Motor neuron (in vitro differentiated cells): ENCODE measurements around the gene BABAM2. TPM values are rescaled to one million over a fixed set of nuclear protein-coding genes. Genes with fewer than 3 reads are reported as not detected.
"Not testable (repeated sequence)": the region's sequence is repeated elsewhere in the genome, so short reads cannot be mapped to it uniquely, and the experiment has no call there.

Source experiments
- ATAC-seq, 8 experiments: fragments of 200-7000 bp; cut with Tn5 transposase; replicated peaks in 6 of 8; 2 replicates each; pipeline ENCODE4 v1.8.0; 2021; ENCODE audit warnings: mild to moderate bottlenecking in 8 of 8, moderate library complexity in 8 of 8
- H3K27ac ChIP-seq, 2 donors: fragments of 250-450 bp; sonication (Bioruptor Pico); 2 replicates each; pipeline ENCODE4 v1.9.0; 2021; ENCODE audit warnings: antibody characterized with exemption in 2 of 2, mild to moderate bottlenecking in 2 of 2, moderate library complexity in 1 of 2
- H3K4me1 ChIP-seq, 2 donors: fragments of 250-450 bp; sonication (Bioruptor Pico); replicated peaks in 1 of 2; 2 replicates each; pipeline ENCODE4 v1.6.1; 2021; ENCODE audit warnings: antibody characterized with exemption in 2 of 2, mild to moderate bottlenecking in 2 of 2, moderate library complexity in 1 of 2
- H3K4me3 ChIP-seq, 5 donors: fragments of 250-450 bp; sonication (Bioruptor Pico); 2 replicates each; pipeline ENCODE4 v1.9.0; 2021; ENCODE audit warnings: antibody characterized with exemption in 5 of 5, mild to moderate bottlenecking in 5 of 5, moderate library complexity in 4 of 5
- WGBS, 10 experiments: fragments of 450-650 bp; shearing (Covaris generic); methylation state at CpG; one replicate each; pipeline ENCODE4 v1.0.0; 2022; 5-methylcytosine and 5-hydroxymethylcytosine counted together
- in situ Hi-C, 9 experiments: fragments of 400-800 bp; cut with MboI; loops; one replicate each; pipeline ENCODE4 v1.15.0; 2021; ENCODE audit warnings: low sequenced_read_pairs in 9 of 9, low pct_unique_long_range_greater_than_20kb in 2 of 9; ENCODE audit not compliant: unreplicated experiment in 9 of 9
- total RNA-seq, 8 experiments: library from RNA; unstranded; fragments of 300-600 nt; gene quantifications; 2 replicates each; pipeline versions ENCODE4 v1.2.3 to v1.2.4, GENCODE V29; 2022

Gene BABAM2
- total RNA-seq, 8 experiments from 2014 or later, result 16.4 to 110 (median 36.4) TPM

DNA sequence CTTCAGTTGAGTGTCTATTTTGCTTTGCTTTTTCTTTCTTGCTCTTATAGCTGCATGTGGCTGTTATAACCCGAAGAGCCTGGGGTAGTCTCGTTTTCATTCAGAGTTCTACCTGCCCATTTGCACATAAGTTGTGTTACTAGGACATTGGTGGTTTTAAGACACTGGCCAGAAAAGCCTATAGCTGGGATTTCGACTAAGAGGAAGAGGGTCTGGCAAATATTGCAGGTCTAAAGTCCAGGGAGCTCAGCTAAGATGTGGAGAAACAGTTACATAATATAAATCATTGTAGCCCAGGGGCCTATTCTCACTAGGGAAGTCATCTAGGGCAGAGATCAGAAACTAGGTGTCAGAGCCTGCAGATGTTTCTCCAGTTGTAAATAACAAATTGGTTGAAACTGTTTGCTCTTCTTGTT lies 120.8 kb downstream of the BABAM2 start:
- Histone ChIP-seq H3K4me3 (no peak overlapping the region), H3K27ac (no peak overlapping the region), H3K4me1 (peaks cover 0 to 3% of the 10 kb centered on the region in 2 donors)
- in situ Hi-C loops, result no loop called here
- 60 to 100% (median 89%) methylated on average over 2 to 3 of the region's 3 CpGs; no CpG with 5 or more reads in 3 of the 10 experiments for WGBS, 10 experiments
- no peak for ATAC-seq

DNA sequence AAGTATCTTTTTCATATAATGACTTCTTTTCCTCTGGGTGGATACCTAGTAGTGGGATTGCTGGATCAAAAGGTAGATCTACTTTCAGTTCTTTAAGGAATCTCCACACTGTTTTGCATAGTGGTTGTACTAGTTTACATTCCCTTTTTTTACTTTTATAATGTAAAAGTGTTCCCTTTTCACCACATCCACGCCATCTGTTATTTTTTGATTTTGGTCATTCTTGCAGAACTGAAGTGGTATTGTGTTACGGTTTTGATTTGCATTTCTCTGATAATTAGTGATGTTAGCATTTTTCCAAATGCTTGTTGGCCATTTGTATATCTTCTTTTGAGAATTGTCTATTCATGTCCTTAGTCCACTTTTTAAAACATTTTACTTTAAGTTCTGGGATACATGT lies 127.9 kb downstream of the BABAM2 start:
- H3K4me1 ChIP-seq, H3K27ac ChIP-seq, in situ Hi-C loops, H3K4me3 ChIP-seq: not testable (repeated sequence)
- peak in 2 of 8 experiments; percentile 65 to 73 for ATAC-seq
- 39 to 100% (median 97%) methylated on average over 1 to 2 of the region's 2 CpGs for WGBS, 10 experiments

DNA sequence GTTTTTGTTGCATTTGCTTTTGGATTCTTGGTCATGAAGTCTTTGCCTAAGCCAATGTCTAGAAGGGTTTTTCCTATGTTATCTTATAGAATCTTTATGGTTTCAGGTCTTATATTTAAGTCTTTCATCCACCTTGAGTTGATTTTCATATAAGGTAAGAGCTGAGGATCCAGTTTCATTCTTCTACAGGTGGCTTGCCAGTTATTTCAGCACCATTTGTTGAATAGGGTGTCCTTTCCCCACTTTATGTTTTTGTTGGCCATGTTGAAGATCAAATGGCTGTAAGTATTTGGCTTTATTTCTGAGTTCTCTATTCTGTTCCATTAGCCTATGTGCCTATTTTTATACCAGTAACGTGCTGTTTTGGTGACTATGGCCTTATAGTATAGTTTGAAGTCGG lies 129.0 kb downstream of the BABAM2 start:
- in situ Hi-C loops, H3K27ac ChIP-seq, H3K4me3 ChIP-seq, ATAC-seq, H3K4me1 ChIP-seq: not testable (repeated sequence)
- 66 to 94% (median 80%) methylated on average over 1 to 2 of the region's 2 CpGs; no CpG with 5 or more reads in 3 of the 10 experiments for WGBS, 10 experiments

DNA sequence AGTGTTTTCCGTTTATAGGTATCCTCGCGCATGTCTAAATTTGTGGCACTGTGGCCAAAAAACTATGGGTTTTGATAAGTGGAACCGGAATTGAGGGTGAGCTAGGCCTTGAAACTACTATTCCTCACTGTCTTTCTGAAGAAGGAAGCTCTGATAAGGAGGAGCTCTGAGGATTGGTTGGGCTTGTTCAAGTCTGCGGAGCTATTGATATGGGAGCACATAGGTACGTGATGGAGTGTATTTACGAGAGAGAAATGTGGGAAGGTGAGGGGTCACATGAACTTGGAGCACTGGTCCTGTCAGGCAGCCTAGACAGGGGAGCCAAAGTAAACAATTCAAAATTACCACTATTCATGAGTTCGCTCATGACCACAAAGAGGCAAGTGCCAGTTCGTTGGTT lies 131.4 kb downstream of the BABAM2 start:
- no peak overlapping the region for H3K4me3 ChIP-seq
- WGBS, 10 experiments, result 91 to 100% (median 96%) methylated on average over 2 to 9 of the region's 9 CpGs
- in situ Hi-C loops, result no loop called here
- no peak for ATAC-seq
- H3K4me1 ChIP-seq, result no peaks in the 10 kb centered on the region
- H3K27ac ChIP-seq, result no peak overlapping the region

DNA sequence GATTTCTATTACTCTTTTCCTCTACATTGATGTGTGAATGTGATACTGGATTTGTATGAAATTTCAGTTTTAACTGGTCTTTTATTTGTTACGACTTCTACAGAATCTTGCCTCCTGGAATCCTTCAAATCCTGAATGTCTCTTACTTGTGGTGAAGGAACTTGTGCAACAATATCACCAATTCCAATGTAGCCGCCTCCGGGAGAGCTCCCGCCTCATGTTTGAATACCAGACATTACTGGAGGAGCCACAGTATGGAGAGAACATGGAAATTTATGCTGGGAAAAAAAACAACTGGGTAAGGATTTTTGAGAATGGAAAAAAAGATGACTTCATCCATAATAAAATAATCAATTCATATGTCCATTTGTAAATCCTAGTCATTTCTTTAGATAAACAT lies 134.6 kb downstream of the BABAM2 start:
- in situ Hi-C loops, result no loop called here

DNA sequence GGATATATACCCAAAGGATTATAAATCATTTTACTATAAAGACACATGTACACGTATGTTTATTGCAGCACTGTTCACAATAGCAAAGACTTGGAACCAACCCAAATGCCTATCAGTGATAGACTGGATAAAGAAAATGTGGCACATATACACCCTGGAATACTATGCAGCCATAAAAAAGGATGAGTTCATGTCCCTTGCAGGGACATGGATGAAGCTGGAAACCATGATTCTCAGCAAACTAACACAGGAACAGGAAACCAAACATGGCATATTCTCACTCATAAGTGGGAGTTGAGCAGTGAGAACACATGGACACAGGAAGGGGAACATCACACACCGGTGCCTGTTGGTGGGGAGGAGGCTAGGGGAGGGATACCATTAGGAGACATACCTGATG lies 135.7 kb downstream of the BABAM2 start:
- in situ Hi-C loops, H3K27ac ChIP-seq, ATAC-seq, H3K4me1 ChIP-seq, H3K4me3 ChIP-seq: not testable (repeated sequence)
- 100% methylated on average over 1 of the region's 2 CpGs; no CpG with 5 or more reads in 8 of the 10 experiments for whole genome bisulfite sequencing, 10 experiments

More for the DNA sequence above, 134.6 kb downstream of the BABAM2 start:
- 36 to 100% (median 84%) methylated on average over 1 to 4 of the region's 4 CpGs for WGBS, 10 experiments
- no peak overlapping the region for H3K4me3 ChIP-seq
- H3K4me1 ChIP-seq, result no peaks in the 10 kb centered on the region
- peak in 3 of 8 experiments; percentile 21 to 83 (median 64) for ATAC-seq
- H3K27ac ChIP-seq, result no peak overlapping the region

DNA sequence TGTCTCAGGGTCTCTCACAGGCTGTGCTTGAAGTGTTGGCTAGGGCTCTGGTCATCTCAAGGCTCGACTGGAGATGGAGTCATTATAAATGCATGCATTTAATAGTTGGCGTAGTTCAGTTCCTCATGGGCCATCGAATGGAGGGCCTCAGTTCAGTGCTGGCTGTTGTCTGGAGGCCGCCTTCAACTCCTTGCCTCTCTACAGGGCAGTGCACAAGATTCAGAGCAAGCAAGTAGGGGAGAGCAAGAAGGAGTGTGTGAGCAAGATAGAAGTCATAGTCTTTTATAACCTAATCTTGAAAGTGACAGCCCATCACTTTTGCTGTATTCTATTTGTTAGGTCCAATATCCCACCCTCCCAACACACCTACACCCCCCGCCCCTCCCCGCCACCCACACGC lies 137.5 kb downstream of the BABAM2 start:
- in situ Hi-C loops, result no loop called here
- ATAC-seq, result no peak

DNA sequence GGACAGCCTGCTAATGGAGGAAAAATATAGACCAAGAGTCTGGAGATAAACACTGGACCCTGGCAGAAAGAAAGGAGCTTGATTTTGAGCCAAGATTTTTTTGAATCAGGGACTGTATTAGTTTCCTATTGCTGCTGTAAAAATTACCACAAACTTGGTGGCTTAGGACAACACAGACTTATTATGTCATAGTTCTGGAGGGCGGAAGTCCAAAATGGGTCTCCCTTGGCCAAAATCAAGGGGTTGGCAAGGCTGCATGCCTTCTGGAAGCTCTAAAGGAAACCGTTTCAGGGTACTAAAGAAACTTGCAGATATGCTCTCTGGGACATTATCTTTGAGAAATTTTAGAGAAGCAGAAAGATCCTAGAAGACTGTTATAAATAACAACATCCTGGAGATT lies 140.1 kb downstream of the BABAM2 start:
- Histone ChIP-seq H3K27ac (no peak overlapping the region), H3K4me3 (no peak overlapping the region), H3K4me1 (no peaks in the 10 kb centered on the region)
- in situ Hi-C loops, result no loop called here
- whole genome bisulfite sequencing, 10 experiments, result 28 to 93% (median 81%) methylated on average over 1 to 2 of the region's 2 CpGs; no CpG with 5 or more reads in 1 of the 10 experiments
- no peak for ATAC-seq

More for the DNA sequence above, 137.5 kb downstream of the BABAM2 start:
- Histone ChIP-seq H3K27ac (no peak overlapping the region), H3K4me1 (no peaks in the 10 kb centered on the region), H3K4me3 (no peak overlapping the region)
- WGBS, 10 experiments, result 80 to 100% (median 100%) methylated on average over 1 to 3 of the region's 7 CpGs; no CpG with 5 or more reads in 6 of the 10 experiments

DNA sequence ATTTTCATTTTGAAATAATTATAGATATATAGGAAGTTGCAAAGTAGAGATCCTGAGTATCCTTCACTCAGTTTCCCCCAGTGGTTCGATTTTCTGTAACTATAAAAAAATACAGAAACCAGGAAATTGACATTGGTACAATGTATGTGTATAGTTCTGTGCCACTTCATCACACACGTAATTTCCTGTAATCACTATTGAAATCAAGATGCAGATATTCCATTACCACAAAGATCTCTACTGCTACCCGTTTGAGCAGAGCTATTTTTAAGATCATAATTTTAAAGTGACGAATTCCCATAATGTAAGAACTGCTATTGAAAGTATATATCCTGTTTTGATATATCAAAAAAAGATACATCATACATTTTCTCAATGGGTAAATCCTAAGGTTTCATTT lies 142.3 kb downstream of the BABAM2 start:
- Histone ChIP-seq H3K4me1 (no peaks in the 10 kb centered on the region), H3K4me3 (no peak overlapping the region), H3K27ac (no peak overlapping the region)
- in situ Hi-C loops, result no loop called here
- WGBS, 10 experiments, result 51 to 100% (median 94%) methylated on average over 1 to 4 of the region's 4 CpGs
- ATAC-seq, result no peak

DNA sequence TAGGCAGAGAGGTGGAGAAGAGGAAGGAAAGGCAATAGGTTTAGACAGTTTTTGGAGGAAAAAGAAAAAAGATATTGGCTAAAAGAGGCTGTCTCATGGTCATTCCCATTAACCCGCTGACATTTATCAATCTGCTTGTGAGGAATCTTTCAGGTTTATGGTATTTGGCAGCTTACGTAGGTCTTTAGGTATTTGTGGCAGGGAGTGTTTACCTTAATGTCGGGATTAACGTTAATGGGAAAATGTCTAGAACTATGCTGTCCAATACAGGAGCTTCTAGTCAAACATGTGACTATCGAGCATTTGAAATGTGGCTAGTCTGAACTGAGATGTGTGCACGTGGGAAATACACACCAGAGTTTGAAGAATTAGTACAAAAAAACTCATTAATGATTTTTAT lies 144.2 kb downstream of the BABAM2 start:
- in situ Hi-C loops, result no loop called here
- Histone ChIP-seq H3K27ac (no peak overlapping the region), H3K4me1 (no peaks in the 10 kb centered on the region), H3K4me3 (no peak overlapping the region)
- WGBS, 10 experiments, result 67 to 100% (median 93%) methylated on average over 1 to 6 of the region's 6 CpGs; no CpG with 5 or more reads in 1 of the 10 experiments
- no peak for ATAC-seq

DNA sequence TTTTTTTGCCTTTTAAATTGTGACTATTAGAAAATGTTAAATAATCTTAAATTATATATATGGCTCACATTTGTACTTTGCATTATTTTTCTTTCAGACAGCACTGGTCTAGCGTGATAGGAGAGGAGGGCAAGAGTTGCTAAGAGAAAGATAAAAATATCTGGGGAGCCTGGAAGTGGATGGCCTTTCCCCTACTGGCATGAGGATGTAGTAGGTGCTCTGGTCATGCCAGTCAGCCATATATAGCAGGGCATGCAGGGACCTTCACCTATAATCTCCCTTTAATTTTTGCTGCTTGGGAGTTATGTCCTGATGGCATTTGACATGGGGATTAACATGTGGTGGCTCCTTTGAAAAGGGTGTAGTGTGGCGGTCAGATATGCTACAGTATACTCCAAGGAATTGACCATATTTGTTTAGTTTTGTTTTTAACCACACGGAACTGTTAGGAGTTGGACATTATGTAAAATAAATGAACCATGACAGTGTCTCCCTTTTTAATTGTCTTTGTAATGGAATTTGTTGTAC lies 144.7 kb downstream of the BABAM2 start:
- WGBS, 10 experiments, result 49 to 100% (median 81%) methylated on average over 1 to 3 of the region's 3 CpGs
- Histone ChIP-seq H3K27ac (no peak overlapping the region), H3K4me1 (no peaks in the 10 kb centered on the region), H3K4me3 (no peak overlapping the region)
- in situ Hi-C loops, result no loop called here
- peak in 1 of 8 experiments; percentile 36 for ATAC-seq

DNA sequence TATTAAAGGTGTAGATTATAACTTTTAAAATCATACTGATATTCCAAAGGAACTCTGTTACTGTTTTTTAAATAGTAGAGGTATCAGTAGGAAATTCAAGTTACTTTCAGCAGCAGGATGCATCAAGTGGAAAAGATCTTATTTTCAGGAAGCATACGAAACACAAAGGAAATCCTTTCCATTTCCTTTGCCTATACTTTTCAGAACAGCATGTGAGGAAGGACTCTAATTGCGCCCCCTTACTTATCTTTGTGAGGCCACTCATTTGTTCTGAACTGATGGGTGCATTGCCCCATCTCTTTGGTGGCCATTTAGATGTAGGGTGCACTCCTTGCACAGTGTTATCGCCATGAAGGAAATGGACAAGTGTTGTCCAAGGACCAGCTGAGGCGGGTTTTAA lies 145.3 kb downstream of the BABAM2 start:
- H3K4me3 ChIP-seq, result no peak overlapping the region
- WGBS, 10 experiments, result 22 to 100% (median 98%) methylated on average over 1 to 4 of the region's 4 CpGs
- H3K27ac ChIP-seq, result no peak overlapping the region
- in situ Hi-C loops, result no loop called here
- H3K4me1 ChIP-seq, result no peaks in the 10 kb centered on the region
- ATAC-seq, result no peak

DNA sequence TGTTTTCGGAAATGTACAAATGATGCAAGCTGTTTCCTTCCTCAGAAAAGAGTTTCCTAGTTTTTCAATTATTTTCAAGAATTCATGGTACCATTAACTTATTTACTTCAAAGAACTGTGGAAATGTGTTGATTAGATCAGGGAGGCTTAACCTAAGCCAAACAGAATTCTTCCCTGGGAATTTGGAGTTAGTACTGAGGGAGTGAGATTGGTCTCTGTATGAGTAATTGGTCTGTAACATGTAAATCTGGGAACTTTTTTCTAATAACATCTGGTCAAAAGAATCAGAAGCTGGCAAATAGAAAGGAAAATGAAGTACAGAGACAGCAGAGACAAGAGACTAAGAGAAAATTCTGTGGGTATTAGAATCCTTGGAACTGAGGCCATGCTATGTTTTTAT lies 145.8 kb downstream of the BABAM2 start:
- H3K4me1 ChIP-seq, result no peaks in the 10 kb centered on the region
- 80 to 100% (median 100%) methylated on average over 1 of the region's 1 CpG; no CpG with 5 or more reads in 2 of the 10 experiments for WGBS, 10 experiments
- H3K27ac ChIP-seq, result no peak overlapping the region
- in situ Hi-C loops, result no loop called here
- ATAC-seq, result peak in 1 of 8 experiments; percentile 36
- no peak overlapping the region for H3K4me3 ChIP-seq

DNA sequence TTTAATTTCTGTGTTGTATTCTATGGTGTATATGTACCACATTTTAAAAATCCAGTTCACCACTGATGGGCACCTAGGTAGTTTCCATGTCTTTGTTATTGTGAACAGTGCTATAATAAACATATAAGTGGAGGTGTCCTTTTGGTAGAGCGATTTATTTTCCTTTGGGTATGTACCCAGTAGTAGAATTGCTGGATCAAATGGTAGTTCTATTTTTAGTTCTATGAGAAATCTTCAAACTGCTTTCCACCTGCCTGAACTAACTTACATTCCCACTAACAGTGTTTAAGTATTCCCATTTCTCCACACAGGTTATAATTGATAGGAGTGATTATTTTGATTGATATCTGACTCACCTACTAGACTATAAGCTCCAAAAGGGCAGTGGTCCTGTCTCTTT lies 148.2 kb downstream of the BABAM2 start:
- in situ Hi-C loops, result no loop called here
- Histone ChIP-seq H3K4me3 (no peak overlapping the region), H3K4me1 (no peaks in the 10 kb centered on the region), H3K27ac (no peak overlapping the region)
- ATAC-seq, result no peak
- 60 to 100% (median 89%) methylated on average over 1 of the region's 1 CpG; no CpG with 5 or more reads in 1 of the 10 experiments for WGBS, 10 experiments
